Nephron (organoid): Measurements from ENCODE around the gene OPTN.
"Not testable (repeated sequence)": the region's sequence is repeated elsewhere in the genome, so short reads cannot be mapped to it uniquely, and the experiment has no call there.

Source experiments
- H3K27ac Mint-ChIP-seq, 3 experiments: 2 replicates each; pipeline ENCODE4 v1.8.0; 2020; ENCODE audit warnings: mixed read lengths in 3 of 3, mild to moderate bottlenecking in 2 of 3, moderate library complexity in 1 of 3
- H3K27me3 Mint-ChIP-seq: 2 replicates; pipeline ENCODE4 v1.8.0; 2021; ENCODE audit warnings: low read depth, mild to moderate bottlenecking, moderate library complexity, mixed read lengths
- H3K36me3 Mint-ChIP-seq: 2 replicates; pipeline ENCODE4 v1.8.0; 2020; ENCODE audit warnings: low read depth, mixed read lengths
- H3K4me1 Mint-ChIP-seq: 2 replicates; pipeline ENCODE4 v1.8.0; 2020; ENCODE audit warnings: mixed read lengths
- H3K4me3 Mint-ChIP-seq, 3 experiments: 2 replicates each; pipeline ENCODE4 v1.8.0; 2020; ENCODE audit warnings: mild to moderate bottlenecking in 3 of 3, mixed read lengths in 3 of 3, moderate library complexity in 2 of 3
- H3K9me3 Mint-ChIP-seq: 2 replicates; pipeline ENCODE4 v1.8.0; 2020; ENCODE audit warnings: mixed read lengths
- CTCF ChIP-seq, 3 experiments: fragments of 200-600 bp; sonication (generic); IDR thresholded peaks; one replicate each; pipeline ENCODE4 v1.5.0; 2021; ENCODE audit warnings: antibody characterized with exemption in 3 of 3; ENCODE audit not compliant: unreplicated experiment in 3 of 3

OPTN gene

GRCh38 chr10:13074563-13075451 is 25.2 kb upstream of the OPTN start:
- peaks cover 15% of the 10 kb centered on the region for H3K9me3 Mint-ChIP-seq
- H3K4me3 Mint-ChIP-seq, result no peak overlapping the region
- no peak overlapping the region for H3K27ac Mint-ChIP-seq
- TF ChIP-seq CTCF (IDR thresholded peaks at IDR 0.05; ENCODE audit: unreplicated experiment in 3 of 3), result peak; percentile 88 to 89 (median 88)
- no peaks in the 10 kb centered on the region for H3K36me3 Mint-ChIP-seq
- peaks cover 12% of the 10 kb centered on the region for H3K27me3 Mint-ChIP-seq
- peaks cover 5% of the 10 kb centered on the region for H3K4me1 Mint-ChIP-seq

DNA sequence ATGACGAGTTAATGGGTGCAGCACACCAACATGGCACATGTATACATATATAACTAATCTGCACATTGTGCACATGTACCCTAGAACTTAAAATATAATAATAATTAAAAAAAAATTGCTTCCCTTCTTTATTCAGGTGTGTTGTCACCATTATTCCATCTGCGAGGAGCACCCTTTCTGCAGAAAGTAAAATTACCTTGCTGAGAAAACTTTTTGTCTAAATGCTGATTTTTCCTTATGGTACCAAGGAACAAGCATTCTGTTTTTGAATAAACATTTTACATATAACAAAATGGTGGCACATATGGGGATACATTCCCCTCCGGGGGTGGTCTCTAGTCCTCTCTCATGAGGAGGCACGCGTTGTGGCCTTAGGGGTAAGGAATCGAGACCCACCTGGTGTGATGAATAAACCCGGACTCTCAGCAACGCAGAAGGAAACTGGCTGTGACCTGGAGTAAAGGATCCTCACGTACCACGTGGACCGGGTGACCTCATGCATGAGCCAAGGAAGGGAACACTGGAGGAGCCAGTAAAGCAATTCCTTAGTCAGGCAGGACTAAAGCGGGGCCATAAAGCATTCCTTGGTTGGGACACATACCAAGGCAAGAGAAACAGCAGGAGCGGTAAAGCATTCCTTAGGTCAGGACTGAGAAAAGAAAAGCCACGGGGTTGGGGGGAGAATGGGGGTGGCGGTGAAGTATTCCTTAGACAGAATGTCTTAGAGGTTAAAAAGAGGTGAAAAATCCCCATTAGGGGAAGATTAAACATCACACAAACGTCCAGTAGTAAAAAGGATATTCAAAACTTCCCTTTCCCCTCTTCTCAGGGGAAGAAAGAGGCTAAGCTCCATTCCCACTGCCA is 20.8 kb upstream of the OPTN start:
- Mint-ChIP-seq H3K27ac (peak overlapping the region; percentile 86 to 89 (median 89)), H3K27me3 (peaks cover 12% of the 10 kb centered on the region), H3K9me3 (peaks cover 25% of the 10 kb centered on the region), H3K4me1 (peaks cover 9% of the 10 kb centered on the region), H3K36me3 (no peaks in the 10 kb centered on the region), H3K4me3 (peak overlapping the region; percentile 3 to 33 (median 28))
- TF ChIP-seq CTCF (IDR thresholded peaks at IDR 0.05; ENCODE audit: unreplicated experiment in 3 of 3), result no peak

- H3K36me3 Mint-ChIP-seq, result no peaks in the 10 kb centered on the region
- H3K4me1 Mint-ChIP-seq, result peaks cover 9% of the 10 kb centered on the region
- H3K27ac Mint-ChIP-seq, result peak overlapping the region; percentile 86 to 89 (median 89)
- H3K4me3 Mint-ChIP-seq, result peak overlapping the region; percentile 3 to 33 (median 12)
- H3K9me3 Mint-ChIP-seq, result peaks cover 28% of the 10 kb centered on the region
- peaks cover 12% of the 10 kb centered on the region for H3K27me3 Mint-ChIP-seq
- no peak for TF ChIP-seq CTCF (IDR thresholded peaks at IDR 0.05; ENCODE audit: unreplicated experiment in 3 of 3)
Measured at GRCh38 chr10:13079776-13080050, 20.2 kb upstream of the OPTN start.

DNA sequence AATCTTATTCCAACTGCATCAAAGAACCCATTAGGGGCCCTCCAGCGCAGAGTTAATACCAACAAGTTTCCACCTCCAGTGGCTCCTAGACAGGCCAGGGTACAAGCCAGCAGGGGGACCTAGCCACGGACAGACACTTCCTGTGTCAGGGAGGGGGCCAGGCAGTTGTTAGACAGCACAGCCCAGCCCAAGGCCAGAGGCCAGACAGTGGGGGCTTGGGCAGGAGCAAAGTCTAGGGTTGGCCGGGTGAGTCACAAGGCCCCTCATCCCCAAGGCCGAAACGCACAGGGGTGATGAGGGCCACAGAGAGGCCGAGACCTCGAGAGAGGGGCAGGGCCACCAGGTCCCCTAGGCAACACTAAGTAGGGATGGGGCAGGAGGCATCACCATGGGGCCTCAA is 19.3 kb upstream of the OPTN start:
- H3K27me3 Mint-ChIP-seq, result peaks cover 12% of the 10 kb centered on the region
- H3K36me3 Mint-ChIP-seq, result no peaks in the 10 kb centered on the region
- no peak overlapping the region for H3K4me3 Mint-ChIP-seq
- TF ChIP-seq CTCF (IDR thresholded peaks at IDR 0.05; ENCODE audit: unreplicated experiment in 3 of 3), result no peak
- peaks cover 28% of the 10 kb centered on the region for H3K9me3 Mint-ChIP-seq
- H3K4me1 Mint-ChIP-seq, result peaks cover 9% of the 10 kb centered on the region
- no peak overlapping the region for H3K27ac Mint-ChIP-seq

DNA sequence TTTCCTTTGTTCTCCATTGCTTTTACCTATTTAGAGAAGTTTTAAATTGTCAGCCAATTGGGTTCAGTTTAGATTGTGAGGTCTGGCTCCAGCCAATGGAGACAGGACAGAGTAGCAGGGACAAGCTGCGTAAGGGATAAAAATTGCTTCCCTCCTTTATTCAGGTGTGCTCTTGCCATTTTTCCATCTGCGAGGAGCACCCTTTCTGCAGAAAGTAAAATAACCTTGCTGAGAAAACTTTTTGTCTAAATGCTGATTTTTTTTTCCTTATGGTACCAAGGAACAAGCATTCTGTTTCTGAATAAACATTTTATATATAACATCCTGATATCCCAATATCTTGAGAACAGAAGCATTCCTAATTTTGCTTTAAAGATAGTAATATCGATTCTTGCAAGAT is 16.3 kb upstream of the OPTN start:
- not testable (repeated sequence) for H3K27ac Mint-ChIP-seq, H3K27me3 Mint-ChIP-seq, H3K36me3 Mint-ChIP-seq, H3K4me3 Mint-ChIP-seq
- Mint-ChIP-seq H3K4me1 (peaks cover 14% of the 10 kb centered on the region), H3K9me3 (peaks cover 28% of the 10 kb centered on the region)

DNA sequence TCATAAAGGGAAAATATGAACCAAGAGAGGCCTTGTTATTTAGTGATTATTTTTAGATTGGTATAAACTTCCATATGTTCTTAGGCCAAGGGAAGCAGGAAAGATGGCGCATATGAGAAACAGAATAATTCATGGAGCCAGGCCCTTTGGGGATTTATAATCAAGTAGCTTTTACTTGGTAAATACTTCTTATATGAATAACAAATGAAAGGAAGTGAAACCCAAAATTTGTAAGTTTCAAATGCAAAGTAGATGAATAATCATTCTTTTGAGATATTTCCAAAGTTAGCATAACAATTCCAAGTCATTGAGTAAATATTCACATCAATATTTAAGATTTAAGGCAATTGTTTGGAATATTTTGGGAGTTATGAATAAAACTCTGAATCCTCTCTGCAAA is 13.9 kb upstream of the OPTN start:
- no peak overlapping the region for H3K27ac Mint-ChIP-seq
- no peaks in the 10 kb centered on the region for H3K27me3 Mint-ChIP-seq
- H3K36me3 Mint-ChIP-seq, result no peaks in the 10 kb centered on the region
- TF ChIP-seq CTCF (IDR thresholded peaks at IDR 0.05; ENCODE audit: unreplicated experiment in 3 of 3), result no peak
- peaks cover 6% of the 10 kb centered on the region for H3K4me1 Mint-ChIP-seq
- peaks cover 19% of the 10 kb centered on the region for H3K9me3 Mint-ChIP-seq
- no peak overlapping the region for H3K4me3 Mint-ChIP-seq
